GM12872 (cell line): ENCODE measurements around the gene BARX2.

Experiments used
- CTCF ChIP-seq: IDR thresholded peaks from 3 replicates; pipeline ENCODE4 v1.5.1; 2011; ENCODE audit warnings: low read depth, mild to moderate bottlenecking, low read length, moderate library complexity; ENCODE audit not compliant: insufficient read depth

Gene BARX2

DNA sequence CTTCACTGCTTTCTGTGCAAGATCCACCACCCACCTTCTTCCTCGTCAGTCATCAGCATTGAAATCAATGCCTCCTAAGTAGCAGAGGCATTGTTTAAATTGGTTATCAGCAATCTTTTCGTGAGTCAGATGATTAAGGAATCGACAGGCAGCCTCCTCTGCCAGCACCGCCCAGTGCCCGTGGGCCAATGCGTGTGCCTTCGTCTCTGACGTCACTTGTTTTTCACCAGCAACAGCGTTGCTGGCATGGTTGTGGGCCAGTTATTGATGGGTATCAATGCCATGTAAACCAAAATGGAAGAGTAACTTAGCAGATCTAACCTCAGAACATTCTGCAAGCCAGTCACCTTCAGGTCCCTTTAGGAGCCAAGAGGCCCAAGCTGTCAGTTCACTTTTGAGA lies 69.6 kb downstream of the BARX2 start:
- no peak for TF ChIP-seq CTCF

DNA sequence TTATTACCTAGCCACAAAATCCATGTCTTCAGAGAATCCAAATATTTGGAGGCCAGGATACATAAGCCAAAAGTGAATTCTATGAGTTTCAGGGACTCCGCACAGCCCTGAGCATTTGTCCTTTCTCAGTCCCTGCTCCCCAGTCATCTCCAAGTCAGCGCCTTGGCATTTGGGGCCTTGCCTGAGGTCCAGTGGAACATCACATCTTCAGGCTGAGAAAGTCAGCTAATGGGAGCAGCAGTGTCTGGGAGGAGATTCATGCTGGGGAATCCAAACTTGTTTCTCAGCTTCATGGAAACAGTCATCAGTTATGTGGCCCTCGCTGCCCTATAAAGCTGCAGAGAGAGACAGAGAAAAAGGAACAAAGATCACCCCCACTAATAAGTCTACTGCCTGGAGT lies 70.9 kb downstream of the BARX2 start:
- no peak for TF ChIP-seq CTCF

- no peak for TF ChIP-seq CTCF
Measured at GRCh38 chr11:129447654-129448239, 72.1 kb downstream of the BARX2 start.

GRCh38 chr11:129451524-129451923 lies 75.9 kb downstream of the BARX2 start:
- no peak for TF ChIP-seq CTCF

DNA sequence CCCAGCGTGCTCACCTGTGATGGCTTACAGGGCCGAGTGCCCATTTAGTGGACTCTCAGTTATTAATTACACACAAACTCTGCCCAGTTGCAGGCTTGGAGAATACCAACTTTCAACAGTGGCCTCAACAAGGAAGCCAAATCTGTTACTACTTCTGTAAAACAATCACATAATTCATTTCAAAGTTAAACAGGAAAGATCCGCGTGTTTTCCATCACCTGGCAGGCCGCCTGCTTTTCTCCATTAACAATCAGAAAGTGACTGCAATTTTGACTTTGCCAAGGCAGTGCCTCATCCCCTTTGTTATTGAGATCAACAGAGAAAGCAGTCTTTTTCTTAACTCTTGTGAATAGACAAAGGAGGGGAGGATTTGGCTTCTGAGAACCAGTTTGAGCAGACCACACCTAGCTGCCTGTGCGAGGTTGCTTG lies 77.7 kb downstream of the BARX2 start:
- no peak for TF ChIP-seq CTCF

DNA sequence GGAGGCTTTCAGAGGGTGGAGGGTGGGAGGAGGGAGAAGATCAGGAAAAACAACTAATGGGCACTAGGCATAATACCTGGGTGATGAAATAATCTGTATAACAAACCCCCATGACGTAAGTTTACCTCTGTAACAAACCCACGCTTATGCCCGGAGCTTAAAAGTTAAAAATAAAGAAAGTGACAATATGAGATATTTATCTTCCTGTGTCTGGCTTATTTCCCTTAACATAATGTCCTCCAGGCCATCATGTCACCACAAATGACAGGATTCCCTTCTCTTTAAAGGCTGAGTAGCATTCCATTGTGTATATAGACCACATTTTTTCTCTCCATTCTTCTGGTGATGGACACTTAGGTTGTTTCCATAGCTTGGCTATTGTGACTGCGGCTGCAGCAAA lies 79.5 kb downstream of the BARX2 start:
- TF ChIP-seq CTCF: no peak

- no peak for TF ChIP-seq CTCF
Measured at GRCh38 chr11:129455756-129456655, 80.4 kb downstream of the BARX2 start.
